Upper lobe of left lung (tissue), 6 donors: Measurements from ENCODE around the gene LTB. TPM values are rescaled to one million over a fixed set of nuclear protein-coding genes. Genes with fewer than 3 reads are reported as not detected.

Experiments used
- ATAC-seq, 2 donors: fragments of 200-7000 bp; cut with Tn5 transposase; one replicate each; pipeline ENCODE4 v1.9.1; 2022; ENCODE audit warnings: mild to moderate bottlenecking in 2 of 2, moderate library complexity in 2 of 2; ENCODE audit not compliant: low FRiP score in 2 of 2
- DNase-seq, 2 donors: peaks; one replicate each; pipeline ENCODE4 v3.0.0-alpha.2; 2019 to 2020
- H3K27ac ChIP-seq, 4 donors: fragments of 200-600 bp; sonication (generic); one replicate each; pipeline ENCODE4 v1.5.1; 2016 to 2019
- H3K27me3 ChIP-seq, 4 donors: fragments of 200-600 bp; sonication (generic); one replicate each; pipeline ENCODE4 v1.5.1; 2017 to 2019
- H3K36me3 ChIP-seq, 4 donors: fragments of 200-600 bp; sonication (generic); one replicate each; pipeline ENCODE4 v1.5.1; 2016 to 2019
- H3K4me1 ChIP-seq, 4 donors: fragments of 200-600 bp; sonication (generic); one replicate each; pipeline ENCODE4 v1.5.1; 2018 to 2019
- H3K4me3 ChIP-seq, 4 donors: fragments of 200-600 bp; sonication (generic); one replicate each; pipeline ENCODE4 v1.5.1; 2017 to 2019; ENCODE audit warnings: mild to moderate bottlenecking in 2 of 4, moderate library complexity in 1 of 4
- H3K9me3 ChIP-seq, 4 donors: fragments of 200-600 bp; sonication (generic); one replicate each; pipeline ENCODE4 v1.5.1; 2018 to 2019
- EP300 ChIP-seq, 4 donors: sonication (generic); formaldehyde crosslinking; IDR thresholded peaks; one replicate each; pipeline ENCODE4 v1.5.1; 2017; ENCODE audit warnings: antibody characterized with exemption in 4 of 4, control low read depth in 2 of 4
- POLR2A ChIP-seq, 4 donors: fragments of 450-650 bp; IDR thresholded peaks; one replicate each; pipeline ENCODE4 v1.5.1; 2016 to 2017; ENCODE audit warnings: antibody characterized with exemption in 4 of 4, mild to moderate bottlenecking in 2 of 4
- POLR2AphosphoS5 ChIP-seq, 2 donors: sonication (generic); formaldehyde crosslinking; IDR thresholded peaks; one replicate each; pipeline ENCODE4 v1.5.1; 2017; ENCODE audit warnings: antibody characterized with exemption in 2 of 2
- WGBS, 2 donors: methylation state at CpG; one replicate each; pipeline ENCODE4 v1.1.5; 2017 to 2018; 5-methylcytosine and 5-hydroxymethylcytosine counted together
- total RNA-seq, 6 donors: library from RNA; depleted of rRNA in 4 of 6; stranded (reverse); fragments of >200 nt in 4 of 6; gene quantifications; one replicate each; pipeline versions ENCODE4 v1.1.0 to v1.2.1, GENCODE V29; 2016 to 2021
- TF ChIP-seq, protein P1 (sequence below), 6 experiments: fragments of 450-650 bp in 4 of 6; fragments of 200-600 bp in 2 of 6; sonication (generic) in 2 of 6; IDR thresholded peaks; one replicate each; pipeline ENCODE4 v1.5.1; 2016 to 2019; ENCODE audit warnings: antibody characterized with exemption in 6 of 6
- donor health status: DM: no; HTN: no; CAD: no; lungs with moderate emphysema.
- donor health status: DM: no; HTN: yes; CAD: no; lungs with severe emphysema.

LTB gene
- total RNA-seq, 6 donors from 2014 or later = 1.3 to 18.7 (median 8.2) TPM; not detected in 3

DNA sequence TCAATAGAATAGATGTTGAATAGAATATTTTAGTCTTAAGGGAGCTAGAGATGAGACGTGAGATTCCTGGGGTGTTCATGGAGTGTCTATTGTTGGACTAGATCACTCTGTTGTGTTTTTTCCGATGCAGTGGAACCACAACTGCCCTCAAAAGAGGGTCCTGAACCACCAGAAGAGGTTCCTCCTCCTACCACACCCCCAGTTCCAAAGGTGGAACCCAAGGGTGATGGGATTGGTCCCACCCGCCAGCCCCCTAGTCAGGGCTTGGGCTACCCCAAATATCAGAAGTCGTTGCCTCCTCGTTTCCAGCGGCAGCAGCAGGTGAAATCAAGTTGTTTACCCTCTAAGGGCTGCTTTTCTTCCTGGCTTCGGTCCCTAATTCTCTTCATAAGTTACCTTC lies 46.8 kb upstream of the LTB start:
- DNase-seq (no peak), ATAC-seq (no peak)

DNA sequence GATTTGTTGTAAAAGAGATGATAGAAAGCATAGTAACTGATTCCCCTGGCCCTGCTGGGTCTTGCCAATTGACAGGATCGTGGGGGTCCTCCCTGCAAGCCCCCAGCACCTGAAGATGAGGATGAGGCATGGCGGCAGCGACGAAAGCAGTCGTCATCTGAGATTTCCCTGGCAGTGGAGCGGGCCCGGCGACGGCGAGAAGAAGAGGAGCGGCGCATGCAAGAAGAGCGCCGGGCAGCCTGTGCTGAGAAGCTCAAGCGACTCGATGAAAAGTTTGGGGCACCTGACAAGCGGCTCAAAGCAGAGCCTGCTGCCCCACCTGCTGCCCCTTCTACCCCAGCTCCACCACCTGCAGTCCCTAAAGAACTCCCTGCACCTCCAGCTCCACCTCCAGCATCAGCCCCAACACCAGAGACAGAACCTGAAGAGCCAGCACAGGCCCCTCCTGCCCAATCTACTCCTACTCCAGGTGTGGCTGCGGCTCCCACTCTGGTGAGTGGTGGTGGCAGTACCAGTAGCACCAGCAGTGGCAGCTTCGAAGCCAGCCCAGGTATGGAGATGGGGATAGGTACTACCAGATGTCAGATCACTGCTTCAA lies 45.6 kb upstream of the LTB start:
- H3K36me3 ChIP-seq = peaks cover 70 to 99% (median 95%) of the 10 kb centered on the region in 4 donors
- no peak for ATAC-seq
- 95 to 98% methylated on average over 18 of the region's 19 CpGs for WGBS, 2 donors
- H3K27me3 ChIP-seq = no peaks in the 10 kb centered on the region
- no peak overlapping the region for H3K27ac ChIP-seq
- DNase-seq = peak in 1 of 2 donors; percentile 72
- peaks cover 0 to 4% (median 2%) of the 10 kb centered on the region in 4 donors for H3K4me1 ChIP-seq
- H3K9me3 ChIP-seq = no peaks in the 10 kb centered on the region
- TF ChIP-seq, protein P1, sequence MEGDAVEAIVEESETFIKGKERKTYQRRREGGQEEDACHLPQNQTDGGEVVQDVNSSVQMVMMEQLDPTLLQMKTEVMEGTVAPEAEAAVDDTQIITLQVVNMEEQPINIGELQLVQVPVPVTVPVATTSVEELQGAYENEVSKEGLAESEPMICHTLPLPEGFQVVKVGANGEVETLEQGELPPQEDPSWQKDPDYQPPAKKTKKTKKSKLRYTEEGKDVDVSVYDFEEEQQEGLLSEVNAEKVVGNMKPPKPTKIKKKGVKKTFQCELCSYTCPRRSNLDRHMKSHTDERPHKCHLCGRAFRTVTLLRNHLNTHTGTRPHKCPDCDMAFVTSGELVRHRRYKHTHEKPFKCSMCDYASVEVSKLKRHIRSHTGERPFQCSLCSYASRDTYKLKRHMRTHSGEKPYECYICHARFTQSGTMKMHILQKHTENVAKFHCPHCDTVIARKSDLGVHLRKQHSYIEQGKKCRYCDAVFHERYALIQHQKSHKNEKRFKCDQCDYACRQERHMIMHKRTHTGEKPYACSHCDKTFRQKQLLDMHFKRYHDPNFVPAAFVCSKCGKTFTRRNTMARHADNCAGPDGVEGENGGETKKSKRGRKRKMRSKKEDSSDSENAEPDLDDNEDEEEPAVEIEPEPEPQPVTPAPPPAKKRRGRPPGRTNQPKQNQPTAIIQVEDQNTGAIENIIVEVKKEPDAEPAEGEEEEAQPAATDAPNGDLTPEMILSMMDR (IDR thresholded peaks at IDR 0.05) = no peak
- no peak for TF ChIP-seq EP300 (IDR thresholded peaks at IDR 0.05)
- TF ChIP-seq POLR2A (IDR thresholded peaks at IDR 0.05) = no peak
- TF ChIP-seq POLR2AphosphoS5 (IDR thresholded peaks at IDR 0.05) = no peak
- no peak overlapping the region for H3K4me3 ChIP-seq

More for the DNA sequence above, 46.8 kb upstream of the LTB start:
- Histone ChIP-seq H3K36me3 (peaks cover 71 to 100% (median 100%) of the 10 kb centered on the region in 4 donors), H3K27ac (no peak overlapping the region), H3K9me3 (no peaks in the 10 kb centered on the region), H3K4me1 (no peaks in the 10 kb centered on the region), H3K27me3 (no peaks in the 10 kb centered on the region), H3K4me3 (no peak overlapping the region)
- no peak for TF ChIP-seq EP300 (IDR thresholded peaks at IDR 0.05)
- TF ChIP-seq POLR2AphosphoS5 (IDR thresholded peaks at IDR 0.05) = no peak
- TF ChIP-seq, protein P1 (IDR thresholded peaks at IDR 0.05) = no peak
- TF ChIP-seq POLR2A (IDR thresholded peaks at IDR 0.05) = no peak
- 88 to 93% methylated on average over 7 of the region's 7 CpGs for WGBS, 2 donors

DNA sequence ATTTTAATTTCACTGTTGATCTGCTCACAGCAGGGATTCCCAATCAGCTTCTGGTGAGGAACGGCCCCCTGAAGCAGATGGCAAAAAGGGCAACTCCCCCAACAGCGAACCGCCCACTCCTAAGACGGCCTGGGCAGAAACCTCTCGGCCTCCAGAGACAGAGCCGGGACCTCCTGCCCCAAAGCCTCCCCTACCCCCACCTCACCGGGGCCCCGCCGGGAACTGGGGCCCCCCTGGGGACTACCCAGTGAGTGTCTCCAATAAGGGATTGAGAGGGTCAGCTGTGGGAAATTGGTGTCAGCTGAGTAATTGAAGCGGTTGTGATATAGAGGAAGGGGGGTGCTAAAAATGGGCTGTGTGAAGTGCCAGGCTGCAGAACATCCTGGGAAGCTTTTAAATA lies 44.7 kb upstream of the LTB start:
- Histone ChIP-seq H3K27ac (no peak overlapping the region), H3K27me3 (no peaks in the 10 kb centered on the region), H3K36me3 (peaks cover 70 to 91% (median 87%) of the 10 kb centered on the region in 4 donors), H3K9me3 (no peaks in the 10 kb centered on the region), H3K4me3 (no peak overlapping the region), H3K4me1 (peaks cover 7 to 12% (median 11%) of the 10 kb centered on the region in 4 donors)
- 89 to 96% methylated on average over 8 to 10 of the region's 10 CpGs for WGBS, 2 donors
- ATAC-seq (no peak), DNase-seq (peak in 1 of 2 donors; percentile 50)
- TF ChIP-seq EP300 (IDR thresholded peaks at IDR 0.05) (no peak), POLR2AphosphoS5 (IDR thresholded peaks at IDR 0.05) (no peak), POLR2A (IDR thresholded peaks at IDR 0.05) (no peak)
- TF ChIP-seq, protein P1 (IDR thresholded peaks at IDR 0.05) = no peak

DNA sequence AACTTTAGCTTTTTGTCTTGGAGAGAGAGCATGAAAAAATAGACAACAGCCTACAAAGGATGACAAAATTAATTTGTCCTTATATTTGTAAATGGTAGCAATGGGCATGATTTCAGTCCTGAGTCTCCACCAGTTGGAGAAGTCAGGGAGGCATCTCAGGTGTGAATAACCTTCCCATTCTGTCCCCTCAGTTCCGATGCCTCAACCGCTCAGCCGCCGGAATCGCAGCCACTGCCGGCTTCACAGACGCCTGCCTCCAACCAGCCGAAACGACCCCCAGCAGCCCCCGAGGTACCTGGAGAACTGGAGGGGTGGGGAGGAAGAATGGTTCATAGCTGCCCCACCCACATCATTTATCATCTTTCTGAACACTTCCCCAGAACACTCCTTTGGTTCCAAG lies 41.8 kb upstream of the LTB start:
- peaks cover 50 to 62% (median 59%) of the 10 kb centered on the region in 4 donors for H3K36me3 ChIP-seq

More for the DNA sequence above, 41.8 kb upstream of the LTB start:
- Histone ChIP-seq H3K4me1 (peaks cover 15 to 27% (median 18%) of the 10 kb centered on the region in 4 donors), H3K9me3 (no peaks in the 10 kb centered on the region), H3K27me3 (no peaks in the 10 kb centered on the region), H3K4me3 (no peak overlapping the region), H3K27ac (no peak overlapping the region)
- no peak for TF ChIP-seq POLR2AphosphoS5 (IDR thresholded peaks at IDR 0.05)
- TF ChIP-seq EP300 (IDR thresholded peaks at IDR 0.05) = no peak
- TF ChIP-seq POLR2A (IDR thresholded peaks at IDR 0.05) = no peak
- TF ChIP-seq, protein P1 (IDR thresholded peaks at IDR 0.05) = no peak
- no peak for ATAC-seq
- peak in 1 of 2 donors; percentile 55 for DNase-seq
- WGBS, 2 donors = 88 to 90% methylated on average over 9 to 10 of the region's 10 CpGs
